WTC11 (cell line): Measurements from ENCODE around the gene CTAGE1.

Experiments
- ATF6 ChIP-seq: sonication (generic); formaldehyde crosslinking; IDR thresholded peaks from 2 replicates; pipeline ENCODE4 v1.8.1; 2023; ENCODE audit warnings: mild to moderate bottlenecking, missing genetic modification reagents
- CTCF ChIP-seq: fragments of 200-600 bp; IDR thresholded peaks from 2 replicates; pipeline ENCODE4 v1.8.0; 2022; ENCODE audit warnings: antibody characterized with exemption
- E2F5 ChIP-seq: sonication (generic); formaldehyde crosslinking; IDR thresholded peaks from 2 replicates; pipeline ENCODE4 v1.8.1; 2022; ENCODE audit warnings: mild to moderate bottlenecking, moderate library complexity, missing genetic modification reagents
- MLX ChIP-seq: sonication (generic); formaldehyde crosslinking; IDR thresholded peaks from 2 replicates; pipeline ENCODE4 v1.8.1; 2023; ENCODE audit warnings: mild to moderate bottlenecking, missing genetic modification reagents, moderate library complexity
- TP53 ChIP-seq: sonication (generic); formaldehyde crosslinking; IDR thresholded peaks from 2 replicates; pipeline ENCODE4 v1.8.1; 2023; ENCODE audit warnings: mild to moderate bottlenecking, missing genetic modification reagents
- ZBTB21 ChIP-seq: sonication (generic); formaldehyde crosslinking; IDR thresholded peaks from 2 replicates; pipeline ENCODE4 v1.8.1; 2023; ENCODE audit warnings: mild to moderate bottlenecking, missing genetic modification reagents, borderline replicate concordance
- ZMAT4 ChIP-seq: fragments of 250-450 bp; sonication (Bioruptor Pico); IDR thresholded peaks from 2 replicates; pipeline ENCODE4 v1.9.0; 2021; ENCODE audit warnings: mild to moderate bottlenecking

- TF ChIP-seq TP53 (CRISPR knock-in tag) (no peak), E2F5 (CRISPR knock-in tag) (no peak), CTCF (no peak), ATF6 (CRISPR knock-in tag) (no peak), ZBTB21 (CRISPR knock-in tag) (no peak), MLX (CRISPR knock-in tag) (no peak), ZMAT4 (CRISPR knock-in tag) (no peak)
Measured at GRCh38 chr18:22459491-22459890, 41.8 kb upstream of the CTAGE1 start.
